Measurements from ENCODE around the gene SYNE2. TPM values are rescaled to one million over a fixed set of nuclear protein-coding genes. Genes with fewer than 3 reads are reported as not detected.
A peak's percentile ranks its signal among the peaks of the same experiment; 100 is the strongest.

SYNE2 gene
- total RNA-seq, 1 donor from 2014 or later = 105 TPM

DNA sequence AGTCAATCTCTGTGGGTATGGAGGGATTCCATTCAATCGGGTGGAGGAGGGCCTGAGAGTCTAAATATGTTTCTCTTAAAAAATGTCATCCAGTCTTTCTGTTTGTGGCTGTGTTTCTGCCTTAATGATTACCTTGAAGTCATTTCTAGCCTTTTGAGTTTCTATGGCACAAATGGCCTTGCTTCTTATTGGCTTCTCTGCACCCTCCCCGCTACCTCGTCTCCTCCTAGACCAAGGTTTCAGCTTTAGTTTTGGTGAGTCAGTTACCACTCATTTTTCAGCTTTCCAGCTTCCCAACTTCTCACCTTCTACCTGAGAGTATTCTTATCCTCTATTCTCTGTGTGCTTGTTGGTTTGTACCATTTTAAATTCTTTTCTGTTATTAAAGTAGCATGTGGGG, 159.2 kb downstream of the SYNE2 start:
- Mint-ChIP-seq H3K27ac (no peak overlapping the region), H3K4me3 (no peak overlapping the region)
- peaks cover 14% of the 10 kb centered on the region for H3K36me3 ChIP-seq

DNA sequence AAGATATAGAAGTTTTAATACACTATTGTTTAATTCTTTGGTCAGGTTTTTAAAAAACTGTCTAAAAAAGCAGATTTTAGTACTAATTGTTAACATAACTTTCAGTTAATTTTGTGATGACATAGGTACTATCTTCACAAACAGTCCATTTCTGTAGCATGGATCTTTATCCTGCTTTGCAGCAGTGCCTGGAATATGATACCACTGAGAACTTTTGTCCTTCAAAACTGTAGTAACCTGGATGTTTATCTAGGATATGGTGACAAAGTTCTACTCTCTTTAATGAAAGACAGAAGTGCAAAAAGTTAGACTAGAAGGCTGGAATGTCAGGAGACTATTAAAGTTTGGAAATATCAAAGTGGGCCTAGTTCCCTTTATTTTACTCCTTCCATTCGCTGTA, 159.9 kb downstream of the SYNE2 start:
- Mint-ChIP-seq H3K36me3 (peaks cover 33% of the 10 kb centered on the region), H3K27me3 (ENCODE audit: insufficient read depth, low read depth) (no peaks in the 10 kb centered on the region), H3K4me1 (no peaks in the 10 kb centered on the region), H3K9me3 (peaks cover 5% of the 10 kb centered on the region), H3K4me3 (no peak overlapping the region), H3K27ac (no peak overlapping the region)
- Histone ChIP-seq H3K27me3 (no peaks in the 10 kb centered on the region), H3K79me2 (ENCODE audit: low read depth) (no peaks in the 10 kb centered on the region), H4K20me1 (ENCODE audit: low read depth) (no peaks in the 10 kb centered on the region), H3F3A (ENCODE audit: low read depth) (no peaks in the 10 kb centered on the region), H3K4me2 (no peak overlapping the region), H2AFZ (replicated peaks) (no peak overlapping the region), H3K36me3 (peaks cover 14% of the 10 kb centered on the region), H3K9me3 (ENCODE audit: low read depth) (no peaks in the 10 kb centered on the region), H3K27ac (no peak overlapping the region), H3K4me1 (no peaks in the 10 kb centered on the region), H3K4me3 (no peak overlapping the region), H3K9ac (no peak overlapping the region)
- no peak for DNase-seq (ENCODE audit: low spot score)
- TF ChIP-seq EZH2phosphoT487 (IDR thresholded peaks at IDR 0.05) = no peak

More for the DNA sequence above, 159.2 kb downstream of the SYNE2 start:
- Histone ChIP-seq H3K27me3 (no peaks in the 10 kb centered on the region), H3F3A (ENCODE audit: low read depth) (no peaks in the 10 kb centered on the region), H4K20me1 (ENCODE audit: low read depth) (no peaks in the 10 kb centered on the region), H3K27ac (no peak overlapping the region), H3K79me2 (ENCODE audit: low read depth) (no peaks in the 10 kb centered on the region), H2AFZ (replicated peaks) (no peak overlapping the region), H3K9ac (no peak overlapping the region), H3K4me2 (no peak overlapping the region), H3K4me3 (no peak overlapping the region), H3K4me1 (no peaks in the 10 kb centered on the region), H3K9me3 (ENCODE audit: low read depth) (no peaks in the 10 kb centered on the region)
- DNase-seq (ENCODE audit: low spot score) = no peak
- H3K27me3 Mint-ChIP-seq (ENCODE audit: insufficient read depth, low read depth) = no peaks in the 10 kb centered on the region
- H3K36me3 Mint-ChIP-seq = peaks cover 31% of the 10 kb centered on the region
- H3K9me3 Mint-ChIP-seq = peaks cover 5% of the 10 kb centered on the region
- TF ChIP-seq EZH2phosphoT487 (IDR thresholded peaks at IDR 0.05) = no peak
- no peak for TF ChIP-seq EZH2 (IDR thresholded peaks at IDR 0.05)
- TF ChIP-seq, protein P1, sequence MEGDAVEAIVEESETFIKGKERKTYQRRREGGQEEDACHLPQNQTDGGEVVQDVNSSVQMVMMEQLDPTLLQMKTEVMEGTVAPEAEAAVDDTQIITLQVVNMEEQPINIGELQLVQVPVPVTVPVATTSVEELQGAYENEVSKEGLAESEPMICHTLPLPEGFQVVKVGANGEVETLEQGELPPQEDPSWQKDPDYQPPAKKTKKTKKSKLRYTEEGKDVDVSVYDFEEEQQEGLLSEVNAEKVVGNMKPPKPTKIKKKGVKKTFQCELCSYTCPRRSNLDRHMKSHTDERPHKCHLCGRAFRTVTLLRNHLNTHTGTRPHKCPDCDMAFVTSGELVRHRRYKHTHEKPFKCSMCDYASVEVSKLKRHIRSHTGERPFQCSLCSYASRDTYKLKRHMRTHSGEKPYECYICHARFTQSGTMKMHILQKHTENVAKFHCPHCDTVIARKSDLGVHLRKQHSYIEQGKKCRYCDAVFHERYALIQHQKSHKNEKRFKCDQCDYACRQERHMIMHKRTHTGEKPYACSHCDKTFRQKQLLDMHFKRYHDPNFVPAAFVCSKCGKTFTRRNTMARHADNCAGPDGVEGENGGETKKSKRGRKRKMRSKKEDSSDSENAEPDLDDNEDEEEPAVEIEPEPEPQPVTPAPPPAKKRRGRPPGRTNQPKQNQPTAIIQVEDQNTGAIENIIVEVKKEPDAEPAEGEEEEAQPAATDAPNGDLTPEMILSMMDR (IDR thresholded peaks at IDR 0.05) = no peak
- no peaks in the 10 kb centered on the region for H3K4me1 Mint-ChIP-seq

DNA sequence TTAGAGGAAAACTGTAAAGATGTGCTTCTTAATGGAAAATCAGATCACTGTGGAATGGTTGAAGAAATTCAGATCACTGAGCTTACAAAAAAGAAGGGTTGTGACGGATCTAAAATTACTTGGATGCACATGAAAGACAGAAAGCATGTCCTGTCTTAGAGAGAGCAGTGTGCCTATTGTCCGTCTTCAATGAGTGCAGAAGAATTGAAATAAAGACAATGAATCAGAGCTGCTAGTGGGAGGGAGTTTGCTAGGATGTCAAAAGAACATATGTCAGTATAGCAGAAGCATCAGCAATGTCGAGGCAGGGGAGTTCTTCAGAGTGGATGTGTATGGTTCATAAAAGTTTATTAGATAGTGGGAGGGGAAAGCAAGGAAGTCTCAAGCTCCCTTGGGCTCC, 172.7 kb downstream of the SYNE2 start:
- peak overlapping the region; percentile 53 for H3K27ac Mint-ChIP-seq
- peaks cover 10% of the 10 kb centered on the region for H3K4me1 Mint-ChIP-seq
- no peak overlapping the region for H3K4me3 Mint-ChIP-seq
- H3F3A ChIP-seq (ENCODE audit: low read depth) = no peaks in the 10 kb centered on the region
- TF ChIP-seq, protein P1 (IDR thresholded peaks at IDR 0.05) = no peak
- no peak for TF ChIP-seq EZH2 (IDR thresholded peaks at IDR 0.05)
- no peak for TF ChIP-seq EZH2phosphoT487 (IDR thresholded peaks at IDR 0.05)
- peaks cover 44% of the 10 kb centered on the region for H3K36me3 Mint-ChIP-seq
- peaks cover 8% of the 10 kb centered on the region for H3K36me3 ChIP-seq
- H3K4me1 ChIP-seq = no peaks in the 10 kb centered on the region
- no peak for DNase-seq (ENCODE audit: low spot score)
- peaks cover 2% of the 10 kb centered on the region for H3K27me3 Mint-ChIP-seq (ENCODE audit: insufficient read depth, low read depth)
- no peaks in the 10 kb centered on the region for H3K79me2 ChIP-seq (ENCODE audit: low read depth)
- H3K4me2 ChIP-seq = no peak overlapping the region
- H3K4me3 ChIP-seq = no peak overlapping the region
- no peaks in the 10 kb centered on the region for H3K9me3 ChIP-seq (ENCODE audit: low read depth)
- no peak overlapping the region for H2AFZ ChIP-seq (replicated peaks)
- H3K27me3 ChIP-seq = no peaks in the 10 kb centered on the region
- H4K20me1 ChIP-seq (ENCODE audit: low read depth) = no peaks in the 10 kb centered on the region
- no peak overlapping the region for H3K27ac ChIP-seq
- no peak overlapping the region for H3K9ac ChIP-seq
- H3K9me3 Mint-ChIP-seq = no peaks in the 10 kb centered on the region

DNA sequence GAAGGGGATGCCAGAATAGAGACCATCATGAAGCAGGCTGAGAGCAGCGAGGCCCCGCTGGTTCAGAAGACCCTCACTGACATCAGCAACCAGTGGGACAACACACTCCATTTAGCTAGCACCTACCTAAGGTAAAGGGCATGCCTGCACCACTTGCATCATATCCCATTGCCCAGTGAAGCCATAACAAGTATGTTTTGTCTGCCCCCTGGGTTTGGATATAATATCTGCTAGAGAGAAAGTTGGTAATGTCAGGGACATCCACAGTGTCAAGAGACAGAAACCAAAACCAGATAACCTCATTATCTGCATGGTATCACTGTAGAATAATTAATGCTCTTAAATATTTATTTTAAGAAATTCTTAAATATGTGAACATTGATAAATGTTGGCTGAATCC, 173.8 kb downstream of the SYNE2 start:
- DNase-seq (ENCODE audit: low spot score) = no peak
- no peaks in the 10 kb centered on the region for H3K4me1 ChIP-seq
- no peak overlapping the region for H3K4me2 ChIP-seq
- no peak overlapping the region for H2AFZ ChIP-seq (replicated peaks)
- no peaks in the 10 kb centered on the region for H3K9me3 Mint-ChIP-seq
- H3K9me3 ChIP-seq (ENCODE audit: low read depth) = no peaks in the 10 kb centered on the region
- H3K79me2 ChIP-seq (ENCODE audit: low read depth) = no peaks in the 10 kb centered on the region
- H3K27ac Mint-ChIP-seq = no peak overlapping the region
- H3K27me3 ChIP-seq = no peaks in the 10 kb centered on the region
- H3K4me3 Mint-ChIP-seq = no peak overlapping the region
- peaks cover 10% of the 10 kb centered on the region for H3K4me1 Mint-ChIP-seq
- TF ChIP-seq, protein P1 (IDR thresholded peaks at IDR 0.05) = no peak
- TF ChIP-seq EZH2phosphoT487 (IDR thresholded peaks at IDR 0.05) (no peak), EZH2 (IDR thresholded peaks at IDR 0.05) (no peak)
- no peak overlapping the region for H3K9ac ChIP-seq
- H4K20me1 ChIP-seq (ENCODE audit: low read depth) = no peaks in the 10 kb centered on the region
- peaks cover 46% of the 10 kb centered on the region for H3K36me3 Mint-ChIP-seq
- H3K36me3 ChIP-seq = peaks cover 11% of the 10 kb centered on the region
- H3K27ac ChIP-seq = no peak overlapping the region
- peaks cover 2% of the 10 kb centered on the region for H3K27me3 Mint-ChIP-seq (ENCODE audit: insufficient read depth, low read depth)
- no peak overlapping the region for H3K4me3 ChIP-seq
- H3F3A ChIP-seq (ENCODE audit: low read depth) = no peaks in the 10 kb centered on the region

Data from neural progenitor cell (in vitro differentiated cells).